Measurements from ENCODE around the gene PDLIM1.

- TF ChIP-seq, protein P1, sequence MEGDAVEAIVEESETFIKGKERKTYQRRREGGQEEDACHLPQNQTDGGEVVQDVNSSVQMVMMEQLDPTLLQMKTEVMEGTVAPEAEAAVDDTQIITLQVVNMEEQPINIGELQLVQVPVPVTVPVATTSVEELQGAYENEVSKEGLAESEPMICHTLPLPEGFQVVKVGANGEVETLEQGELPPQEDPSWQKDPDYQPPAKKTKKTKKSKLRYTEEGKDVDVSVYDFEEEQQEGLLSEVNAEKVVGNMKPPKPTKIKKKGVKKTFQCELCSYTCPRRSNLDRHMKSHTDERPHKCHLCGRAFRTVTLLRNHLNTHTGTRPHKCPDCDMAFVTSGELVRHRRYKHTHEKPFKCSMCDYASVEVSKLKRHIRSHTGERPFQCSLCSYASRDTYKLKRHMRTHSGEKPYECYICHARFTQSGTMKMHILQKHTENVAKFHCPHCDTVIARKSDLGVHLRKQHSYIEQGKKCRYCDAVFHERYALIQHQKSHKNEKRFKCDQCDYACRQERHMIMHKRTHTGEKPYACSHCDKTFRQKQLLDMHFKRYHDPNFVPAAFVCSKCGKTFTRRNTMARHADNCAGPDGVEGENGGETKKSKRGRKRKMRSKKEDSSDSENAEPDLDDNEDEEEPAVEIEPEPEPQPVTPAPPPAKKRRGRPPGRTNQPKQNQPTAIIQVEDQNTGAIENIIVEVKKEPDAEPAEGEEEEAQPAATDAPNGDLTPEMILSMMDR (IDR thresholded peaks at IDR 0.05; ENCODE audit: low read depth, low read length), result no peak
- no peak for TF ChIP-seq MAX (IDR thresholded peaks at IDR 0.05; ENCODE audit: low read depth, low read length)
- no peak for TF ChIP-seq POLR2A (IDR thresholded peaks at IDR 0.05; ENCODE audit: extremely low read depth, insufficient read length)
- TF ChIP-seq MYC (IDR thresholded peaks at IDR 0.05; ENCODE audit: low read depth, low read length), result no peak
Measured at GRCh38 chr10:95276367-95277200, 14.2 kb downstream of the PDLIM1 start.
